ENCODE measurements around the gene GRK6. TPM values are rescaled to one million over a fixed set of nuclear protein-coding genes. Genes with fewer than 3 reads are reported as not detected.

GRK6 gene
- total RNA-seq, 1 experiment from 2014 or later = 75.2 TPM

DNA sequence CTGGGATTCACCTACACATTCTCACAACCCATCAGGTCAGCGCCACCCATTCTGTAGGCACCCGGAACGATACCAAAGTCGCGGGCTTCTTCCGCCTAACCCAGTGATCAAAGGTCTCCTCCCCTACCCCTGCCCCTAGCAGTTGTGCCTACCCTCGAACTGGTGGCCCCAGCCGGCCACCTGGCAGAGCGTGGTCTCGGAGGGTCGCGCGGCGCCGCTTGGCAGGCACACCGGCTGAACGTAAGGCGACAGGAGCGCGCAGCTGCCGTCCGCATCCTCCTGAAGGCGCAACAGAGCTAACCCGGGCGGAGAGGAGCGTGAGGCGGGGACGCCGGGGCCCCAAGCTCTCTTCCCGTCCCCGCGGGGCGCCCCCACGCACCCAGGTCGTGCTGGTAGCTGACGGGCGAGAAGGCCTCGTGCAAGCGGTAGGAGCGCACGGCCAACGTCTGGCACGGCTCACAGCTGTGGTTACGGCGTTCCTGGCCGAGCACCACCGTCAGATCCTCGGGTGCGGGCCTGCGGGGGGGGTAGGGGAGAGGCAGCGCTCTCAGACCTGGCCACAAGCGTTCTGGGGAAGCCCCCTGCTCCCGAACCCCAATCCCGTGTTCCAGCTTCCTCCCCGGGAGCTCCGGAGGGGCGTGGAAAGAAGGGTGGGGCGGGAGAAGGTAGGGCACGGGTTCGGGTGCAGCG is 23.2 kb upstream of the GRK6 start:
- no peak overlapping the region for H3K9ac ChIP-seq (ENCODE audit: extremely low read depth, insufficient read length, low read length)
- no peak overlapping the region for H2BK5ac ChIP-seq (ENCODE audit: insufficient read length, low read length)
- no peak overlapping the region for H3K14ac ChIP-seq (ENCODE audit: insufficient read depth, low read length)
- H3K18ac ChIP-seq (ENCODE audit: insufficient read length, low read depth, low read length) = no peak overlapping the region
- H4K20me1 ChIP-seq (ENCODE audit: control insufficient read depth, insufficient read depth, insufficient read length) = no peaks in the 10 kb centered on the region
- no peaks in the 10 kb centered on the region for H3K36me3 Mint-ChIP-seq (ENCODE audit: insufficient read depth in 1 of 3, low read depth in 3 of 3)
- no peak for TF ChIP-seq CTCF (conservative IDR thresholded peaks at IDR 0.05)
- H3K4me1 ChIP-seq (ENCODE audit: insufficient read depth, low read length) = no peaks in the 10 kb centered on the region
- no peak overlapping the region for H4K91ac ChIP-seq (ENCODE audit: insufficient read length, low read depth, low read length)
- H3K79me1 ChIP-seq (ENCODE audit: insufficient read depth, low read depth, low read length, poor library complexity, severe bottlenecking) = no peaks in the 10 kb centered on the region
- peak overlapping the region; percentile 63 to 89 for H3K4me3 Mint-ChIP-seq
- H2AFZ ChIP-seq (ENCODE audit: low read length) = no peak overlapping the region
- H3K27ac ChIP-seq (ENCODE audit: insufficient read length, low read depth, low read length) = no peak overlapping the region
- peak overlapping the region; percentile 60 for H3K4me2 ChIP-seq (ENCODE audit: insufficient read depth, insufficient read length, low read length)
- H3K4me1 Mint-ChIP-seq = peaks cover 10 to 11% of the 10 kb centered on the region in 2 experiments
- no peak overlapping the region for H3K27ac Mint-ChIP-seq
- H2BK20ac ChIP-seq (ENCODE audit: low read depth, low read length, poor library complexity, severe bottlenecking) = no peak overlapping the region
- H2BK15ac ChIP-seq (ENCODE audit: low read depth, low read length) = no peak overlapping the region
- no CpG with 5 or more reads among the region's 61 CpGs for WGBS (ENCODE audit: extremely low coverage, insufficient read length, low lambda C conversion rate)
- no peak overlapping the region for H3K23ac ChIP-seq (ENCODE audit: insufficient read length, low read depth, low read length)
- no peaks in the 10 kb centered on the region for H3K79me2 ChIP-seq (ENCODE audit: insufficient read depth, low read length)
- H3K4ac ChIP-seq (ENCODE audit: low read depth, low read length) = no peak overlapping the region
- H3K27me3 Mint-ChIP-seq (ENCODE audit: low read depth) = peaks cover 79% of the 10 kb centered on the region
- H3K56ac ChIP-seq (ENCODE audit: insufficient read length, low read depth, low read length) = no peak overlapping the region
- H3K23me2 ChIP-seq (ENCODE audit: insufficient read length, low read depth, low read length, poor library complexity, severe bottlenecking) = peaks cover 23% of the 10 kb centered on the region
- H3T11ph ChIP-seq (ENCODE audit: low read length) = no peak overlapping the region
- no peak overlapping the region for H4K5ac ChIP-seq (ENCODE audit: insufficient read length, low read depth, low read length)
- peaks cover 12% of the 10 kb centered on the region; the same call in 1 of the 2 replicates for H3K27me3 ChIP-seq (ENCODE audit: insufficient read depth, low read length)
- no peak overlapping the region for H2AK5ac ChIP-seq (ENCODE audit: insufficient read length, low read length)
- peak; percentile 72 for DNase-seq
- H2BK120ac ChIP-seq (ENCODE audit: low read depth, low read length, poor library complexity, severe bottlenecking) = no peak overlapping the region
- H4K8ac ChIP-seq (replicated peaks; ENCODE audit: insufficient read length, low read depth, low read length) = no peak overlapping the region
- H2BK12ac ChIP-seq (ENCODE audit: insufficient read length, low read depth, low read length) = no peak overlapping the region
- peaks cover 0 to 2% of the 10 kb centered on the region in 2 experiments; a peak in 2 of 5 replicates for H3K9me3 Mint-ChIP-seq
- H3K9me3 ChIP-seq (ENCODE audit: control insufficient read depth, low read depth, low read length) = no peaks in the 10 kb centered on the region
